T-helper 1 cell treated with Interleukin-12 subunit alpha and Interleukin-12 subunit beta and Interleukin-4 antibody, amounts not matched to agents 30 μg/mL and 1 μg/mL, for 36 hours (primary cell): Measurements from ENCODE around the gene DAB2IP.

Source experiments
- H3K27ac Mint-ChIP-seq: one replicate; pipeline ENCODE4 v1.8.0; 2021; ENCODE audit warnings: mild to moderate bottlenecking, mixed read lengths
- H3K27me3 Mint-ChIP-seq: one replicate; pipeline ENCODE4 v1.8.0; 2021; ENCODE audit warnings: low read depth, mixed read lengths
- H3K36me3 Mint-ChIP-seq: one replicate; pipeline ENCODE4 v1.8.0; 2021; ENCODE audit warnings: low read depth, mixed read lengths
- H3K4me1 Mint-ChIP-seq: one replicate; pipeline ENCODE4 v1.8.0; 2021; ENCODE audit warnings: low read depth, mixed read lengths
- H3K4me3 Mint-ChIP-seq: one replicate; pipeline ENCODE4 v1.8.0; 2021; ENCODE audit warnings: mild to moderate bottlenecking, moderate library complexity, mixed read lengths
- H3K9me3 Mint-ChIP-seq: one replicate; pipeline ENCODE4 v1.8.0; 2021; ENCODE audit warnings: mixed read lengths

The DAB2IP gene

DNA sequence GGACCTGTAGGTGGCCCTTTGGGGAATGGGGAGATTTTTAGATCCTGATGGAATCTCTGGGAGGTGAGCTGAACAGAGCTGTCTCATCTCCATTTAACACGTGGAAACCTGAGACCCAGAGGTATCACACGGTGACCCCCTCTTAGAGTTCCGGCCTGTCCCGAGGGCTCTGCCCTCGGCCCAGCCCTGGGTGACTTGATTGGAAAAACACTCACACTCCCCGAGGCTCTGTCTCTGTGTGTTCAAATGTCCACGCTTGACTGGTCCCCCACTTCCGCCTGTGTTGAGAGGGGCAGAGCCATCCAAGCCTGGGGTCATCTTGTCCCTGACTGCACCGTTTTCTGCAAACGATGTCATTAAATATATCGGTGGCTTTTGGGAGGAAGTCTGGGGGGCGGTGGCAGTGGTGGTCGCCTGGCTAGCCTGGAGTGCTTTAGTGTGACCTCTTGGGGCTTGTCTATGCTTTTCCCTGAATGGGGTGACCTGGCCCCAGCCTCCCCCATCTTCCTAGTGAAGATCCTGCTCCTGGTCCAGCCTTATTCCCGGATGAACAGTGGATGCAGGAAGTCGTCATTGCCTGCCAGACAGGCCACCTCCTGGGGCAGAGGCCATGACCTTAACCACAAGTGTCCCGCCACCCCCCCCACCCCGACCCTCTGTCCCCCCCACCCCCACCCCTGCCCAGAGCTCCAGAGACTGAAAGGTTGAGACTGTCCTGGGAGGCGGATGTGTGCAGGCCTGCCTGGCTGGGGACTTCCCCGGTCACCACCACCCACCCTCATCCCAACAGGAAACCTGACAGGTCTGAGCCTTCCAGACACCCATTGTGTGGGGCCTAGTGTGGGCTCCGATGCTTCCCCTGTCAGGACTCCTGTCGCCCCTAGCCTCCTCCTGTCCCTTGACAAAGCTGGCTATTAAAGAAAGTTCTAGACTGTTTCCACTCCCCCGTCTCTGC, 5.3 kb upstream of the DAB2IP start:
- Mint-ChIP-seq H3K36me3 (no peaks in the 10 kb centered on the region), H3K9me3 (no peaks in the 10 kb centered on the region), H3K4me1 (no peaks in the 10 kb centered on the region), H3K4me3 (no peak overlapping the region), H3K27ac (no peak overlapping the region), H3K27me3 (peaks cover 25% of the 10 kb centered on the region)

GRCh38 chr9:121646992-121647391, 4.4 kb upstream of the DAB2IP start:
- Mint-ChIP-seq H3K9me3 (no peaks in the 10 kb centered on the region), H3K27me3 (peaks cover 28% of the 10 kb centered on the region), H3K4me1 (no peaks in the 10 kb centered on the region), H3K36me3 (no peaks in the 10 kb centered on the region), H3K27ac (no peak overlapping the region), H3K4me3 (no peak overlapping the region)

GRCh38 chr9:121648172-121648571, 3.3 kb upstream of the DAB2IP start:
- no peak overlapping the region for H3K4me3 Mint-ChIP-seq
- H3K4me1 Mint-ChIP-seq: no peaks in the 10 kb centered on the region
- H3K27ac Mint-ChIP-seq: no peak overlapping the region
- no peaks in the 10 kb centered on the region for H3K9me3 Mint-ChIP-seq
- peaks cover 37% of the 10 kb centered on the region for H3K27me3 Mint-ChIP-seq
- H3K36me3 Mint-ChIP-seq: no peaks in the 10 kb centered on the region

DNA sequence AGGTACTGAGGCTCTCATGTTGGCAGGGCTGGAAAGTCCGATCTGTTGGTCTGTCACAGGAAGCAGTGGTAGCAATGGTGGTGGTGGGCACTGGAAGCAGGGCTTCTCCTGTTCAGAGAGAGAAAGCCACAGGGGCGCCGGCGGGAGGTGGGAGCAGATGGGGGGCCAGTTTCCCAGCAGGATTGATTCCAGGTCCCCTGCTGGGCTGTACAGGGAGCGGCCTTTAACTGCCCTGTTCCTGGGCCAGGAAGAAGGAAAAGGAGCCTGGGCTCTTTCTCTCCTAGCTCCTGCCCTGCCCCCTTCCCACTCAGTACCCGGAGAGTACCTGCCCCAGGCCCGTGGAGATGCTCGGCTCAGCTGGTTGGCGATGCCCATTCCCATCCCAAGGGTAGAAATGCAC, 2.6 kb upstream of the DAB2IP start:
- Mint-ChIP-seq H3K9me3 (no peaks in the 10 kb centered on the region), H3K27me3 (peaks cover 44% of the 10 kb centered on the region), H3K27ac (no peak overlapping the region), H3K4me1 (no peaks in the 10 kb centered on the region), H3K36me3 (no peaks in the 10 kb centered on the region), H3K4me3 (no peak overlapping the region)

DNA sequence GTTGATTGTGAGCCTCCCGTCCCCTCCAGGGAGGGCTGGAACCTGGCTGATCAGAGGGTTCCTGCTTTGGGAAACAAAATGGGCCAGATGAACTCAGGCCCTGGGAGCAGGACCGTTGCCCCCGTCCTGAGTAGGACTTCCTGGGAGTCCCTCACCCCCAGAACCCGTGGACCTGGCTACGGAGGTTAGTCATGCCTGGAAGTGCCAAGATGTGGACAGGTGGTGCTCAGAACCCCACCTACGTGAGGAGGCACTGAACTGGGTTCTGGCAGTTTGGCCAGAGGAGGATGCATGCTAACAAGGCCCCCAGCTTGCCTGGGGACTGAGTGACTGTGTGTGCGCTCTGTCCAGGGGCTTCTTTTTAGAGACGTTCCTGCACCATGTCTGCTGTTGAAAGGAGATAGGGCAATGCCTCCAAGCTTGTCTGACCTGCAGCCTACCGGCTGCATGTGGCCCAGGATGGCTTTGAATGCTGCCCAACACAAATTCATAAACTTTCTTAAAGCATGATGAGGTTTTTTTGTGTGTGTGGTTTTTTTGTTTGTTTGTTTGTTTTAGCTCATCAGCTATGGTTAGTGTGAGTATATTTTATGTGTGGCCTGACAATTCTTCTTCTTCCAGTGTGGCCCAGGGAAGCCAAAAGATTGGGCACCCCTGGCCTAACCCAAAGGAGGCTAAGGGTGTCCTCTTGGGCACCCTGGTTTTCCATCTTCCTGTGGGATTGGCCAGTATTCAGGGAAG, 1.8 kb upstream of the DAB2IP start:
- Mint-ChIP-seq H3K4me3 (no peak overlapping the region), H3K9me3 (no peaks in the 10 kb centered on the region), H3K4me1 (no peaks in the 10 kb centered on the region), H3K27me3 (peaks cover 52% of the 10 kb centered on the region), H3K27ac (no peak overlapping the region), H3K36me3 (no peaks in the 10 kb centered on the region)

GRCh38 chr9:121650217-121651007, 1.0 kb upstream of the DAB2IP start:
- no peaks in the 10 kb centered on the region for H3K4me1 Mint-ChIP-seq
- no peak overlapping the region for H3K4me3 Mint-ChIP-seq
- peaks cover 57% of the 10 kb centered on the region for H3K27me3 Mint-ChIP-seq
- no peaks in the 10 kb centered on the region for H3K36me3 Mint-ChIP-seq
- H3K27ac Mint-ChIP-seq: no peak overlapping the region
- no peaks in the 10 kb centered on the region for H3K9me3 Mint-ChIP-seq

- Mint-ChIP-seq H3K27me3 (peaks cover 57% of the 10 kb centered on the region), H3K27ac (no peak overlapping the region), H3K4me1 (no peaks in the 10 kb centered on the region), H3K4me3 (no peak overlapping the region), H3K36me3 (no peaks in the 10 kb centered on the region), H3K9me3 (no peaks in the 10 kb centered on the region)
These were observed 483 bp upstream of the DAB2IP start for GRCh38 chr9:121651008-121651294.

DNA sequence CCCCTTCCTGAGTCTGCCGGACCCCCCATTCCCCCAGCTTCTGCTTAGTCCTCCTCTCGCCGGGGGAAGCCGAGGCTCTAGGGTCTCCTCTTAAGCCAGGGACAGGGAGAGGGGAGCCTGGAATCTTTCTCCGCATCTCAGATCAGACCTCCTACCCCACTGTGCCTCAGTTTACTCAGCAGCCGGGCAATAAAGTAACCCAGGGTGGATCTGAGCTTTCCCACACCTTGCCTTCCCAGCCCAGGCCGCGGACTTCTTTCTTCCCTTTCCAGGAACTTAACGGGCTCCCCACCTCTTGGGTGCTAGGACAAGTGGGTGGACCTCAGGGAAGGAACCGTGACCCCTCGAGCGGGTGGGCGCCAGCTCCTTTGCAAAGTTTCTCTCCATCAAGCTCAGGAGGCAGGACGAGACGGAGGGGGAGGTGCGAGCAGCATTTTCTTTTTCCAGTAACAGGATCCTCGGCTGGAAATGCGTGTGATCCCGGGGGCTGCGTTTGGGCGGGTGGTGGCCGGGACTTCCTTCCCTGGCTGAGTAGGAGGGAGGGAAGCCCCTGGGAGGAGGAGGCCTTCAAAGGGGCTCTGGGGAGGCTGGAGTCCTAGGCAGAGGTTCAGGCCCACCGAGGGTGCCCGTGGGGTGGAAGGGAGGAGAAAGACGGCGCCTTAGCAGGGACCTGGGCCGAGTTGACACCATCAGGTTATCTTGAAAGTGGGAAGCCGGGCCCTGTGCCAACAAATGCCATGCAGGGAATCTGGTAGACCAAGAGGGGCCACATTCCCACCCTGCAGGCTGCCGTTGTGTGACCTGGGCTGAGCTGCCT, 795 bp downstream of the DAB2IP start:
- Mint-ChIP-seq H3K27me3 (peaks cover 57% of the 10 kb centered on the region), H3K4me1 (no peaks in the 10 kb centered on the region), H3K9me3 (no peaks in the 10 kb centered on the region), H3K36me3 (no peaks in the 10 kb centered on the region), H3K27ac (no peak overlapping the region), H3K4me3 (no peak overlapping the region)

DNA sequence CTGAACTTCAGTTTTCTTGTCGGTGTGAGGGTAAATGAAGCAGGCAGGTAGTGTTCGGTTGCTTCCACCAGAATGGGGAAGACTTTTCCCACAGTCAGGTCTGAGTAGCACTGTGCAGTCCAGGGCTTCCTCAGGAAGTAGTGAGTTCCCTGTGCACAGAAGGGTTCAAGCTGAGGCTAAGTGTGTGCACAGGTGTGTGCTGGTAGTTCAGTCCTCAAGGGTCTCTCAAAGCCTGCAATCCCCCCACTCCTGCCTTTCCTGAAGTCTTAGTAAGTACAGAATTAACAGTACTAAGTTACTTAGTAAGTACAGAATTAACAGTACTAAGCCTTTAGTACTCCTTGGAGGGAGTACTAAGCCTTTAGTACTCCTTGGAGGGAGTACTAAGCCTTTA, 1.4 kb downstream of the DAB2IP start:
- Mint-ChIP-seq H3K27ac (no peak overlapping the region), H3K36me3 (no peaks in the 10 kb centered on the region), H3K9me3 (no peaks in the 10 kb centered on the region), H3K27me3 (peaks cover 56% of the 10 kb centered on the region), H3K4me1 (no peaks in the 10 kb centered on the region), H3K4me3 (no peak overlapping the region)

DNA sequence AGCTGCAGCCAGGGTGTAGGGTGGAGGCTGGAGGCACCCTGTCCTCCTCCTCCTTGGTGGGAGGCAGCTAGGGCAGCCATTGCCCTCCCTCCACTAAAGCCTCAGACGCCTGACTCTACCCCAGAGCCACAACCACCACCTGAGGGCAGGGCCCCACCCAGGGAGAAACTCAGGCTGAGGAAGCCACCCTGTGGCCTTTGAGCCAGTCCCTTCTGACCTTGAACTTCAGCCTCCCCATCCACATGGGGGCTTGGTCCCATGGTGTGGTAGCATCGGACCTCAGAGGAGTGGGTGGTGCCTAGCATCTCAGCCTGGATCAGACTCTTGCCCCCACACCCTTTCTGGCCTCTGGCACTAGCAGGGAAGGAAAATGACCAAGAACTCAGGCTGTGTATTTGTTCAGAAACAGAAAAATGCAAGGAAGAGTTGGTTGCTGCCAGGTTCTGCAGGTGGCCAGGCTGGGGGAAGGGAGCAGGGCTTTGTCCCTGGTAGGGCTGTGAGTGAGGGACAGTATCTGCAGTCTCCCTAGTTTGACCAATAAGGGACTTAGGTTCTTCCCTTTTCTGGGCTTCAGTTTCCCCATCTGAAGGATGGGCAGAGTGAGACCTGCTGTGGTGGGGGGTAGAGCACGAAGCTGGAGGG, 3.2 kb downstream of the DAB2IP start:
- Mint-ChIP-seq H3K27me3 (peaks cover 46% of the 10 kb centered on the region), H3K9me3 (no peaks in the 10 kb centered on the region), H3K27ac (no peak overlapping the region), H3K36me3 (no peaks in the 10 kb centered on the region), H3K4me1 (no peaks in the 10 kb centered on the region), H3K4me3 (no peak overlapping the region)

DNA sequence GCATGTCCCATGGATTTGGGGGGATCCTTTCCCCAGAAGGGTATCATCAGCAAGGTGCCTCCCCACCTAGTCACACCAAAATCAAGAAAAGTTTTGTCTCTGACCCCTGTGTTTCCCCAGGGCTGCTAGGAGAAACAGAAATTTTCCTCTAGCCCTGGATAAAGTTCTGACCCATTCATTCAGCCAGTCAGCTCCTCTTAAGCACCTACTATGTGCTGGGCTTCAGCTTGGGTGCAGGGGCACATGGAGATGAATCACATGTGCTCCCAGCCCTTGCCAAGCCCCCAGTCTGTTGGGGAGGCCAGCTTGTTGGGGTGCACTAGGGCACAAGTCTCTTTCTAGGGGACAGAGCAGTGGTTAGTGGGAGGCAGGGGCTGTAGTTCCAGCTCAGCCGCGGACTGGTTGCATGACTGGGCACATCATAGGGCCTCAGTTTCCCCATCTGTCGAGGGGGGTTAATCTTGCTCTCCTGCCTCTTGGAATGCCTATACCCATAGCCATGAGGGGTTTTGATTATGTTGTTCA, 3.9 kb downstream of the DAB2IP start:
- H3K4me3 Mint-ChIP-seq: no peak overlapping the region
- H3K9me3 Mint-ChIP-seq: no peaks in the 10 kb centered on the region
- H3K27me3 Mint-ChIP-seq: peaks cover 40% of the 10 kb centered on the region
- no peaks in the 10 kb centered on the region for H3K36me3 Mint-ChIP-seq
- H3K27ac Mint-ChIP-seq: no peak overlapping the region
- no peaks in the 10 kb centered on the region for H3K4me1 Mint-ChIP-seq

DNA sequence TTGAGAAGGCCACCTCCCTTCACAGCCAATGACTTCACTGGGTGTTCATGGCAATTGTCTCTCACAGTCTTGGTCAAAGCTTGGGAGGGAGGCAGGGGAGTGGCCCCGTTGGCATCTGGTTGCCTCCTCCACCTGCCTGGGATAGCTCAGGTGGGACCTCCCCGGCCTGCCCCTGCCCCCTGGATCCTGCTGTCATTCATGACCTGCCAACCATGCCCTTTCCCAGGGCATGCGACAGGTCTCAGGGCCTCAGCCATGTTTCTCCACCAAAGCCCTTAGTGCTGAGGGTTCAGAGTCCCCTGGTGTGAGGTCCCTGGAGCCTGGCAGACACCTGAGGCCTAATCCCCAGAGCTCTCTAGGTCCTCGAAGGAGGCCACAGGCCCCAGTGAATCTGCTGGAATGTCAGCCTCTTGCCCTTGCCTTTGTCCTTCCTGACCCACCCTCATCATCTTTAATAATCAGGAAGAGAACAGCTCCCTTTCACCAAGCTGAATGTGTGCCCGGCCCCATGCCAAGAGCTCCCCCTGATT, 5.6 kb downstream of the DAB2IP start:
- no peaks in the 10 kb centered on the region for H3K36me3 Mint-ChIP-seq
- no peaks in the 10 kb centered on the region for H3K9me3 Mint-ChIP-seq
- no peak overlapping the region for H3K27ac Mint-ChIP-seq
- peaks cover 29% of the 10 kb centered on the region for H3K27me3 Mint-ChIP-seq
- H3K4me1 Mint-ChIP-seq: no peaks in the 10 kb centered on the region
- H3K4me3 Mint-ChIP-seq: no peak overlapping the region

DNA sequence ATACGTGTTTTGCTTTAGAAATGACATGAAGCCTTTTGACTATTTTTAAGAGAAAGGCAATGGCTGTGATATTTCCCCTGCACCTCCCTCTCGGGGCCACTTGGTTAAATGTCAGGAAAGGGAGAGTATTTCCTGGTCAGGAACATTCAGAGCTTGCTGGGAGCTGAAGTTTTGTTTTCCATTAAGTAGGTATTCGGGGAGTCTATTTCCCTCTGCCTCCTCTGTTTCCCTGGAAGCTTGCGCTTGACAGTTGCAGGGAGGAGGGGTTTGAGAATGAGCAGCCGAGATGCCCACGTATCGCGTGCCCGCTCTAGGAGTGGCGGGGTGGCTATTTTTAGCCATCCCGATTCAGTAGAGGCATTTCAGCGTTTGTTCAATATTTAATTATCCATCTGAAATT, 6.7 kb downstream of the DAB2IP start:
- H3K27ac Mint-ChIP-seq: no peak overlapping the region
- H3K27me3 Mint-ChIP-seq: peaks cover 25% of the 10 kb centered on the region
- H3K4me1 Mint-ChIP-seq: no peaks in the 10 kb centered on the region
- no peak overlapping the region for H3K4me3 Mint-ChIP-seq
- H3K36me3 Mint-ChIP-seq: no peaks in the 10 kb centered on the region
- no peaks in the 10 kb centered on the region for H3K9me3 Mint-ChIP-seq
